ENCODE results near the gene TADA2B.

- TF ChIP-seq CTCF (IDR thresholded peaks at IDR 0.05; ENCODE audit: insufficient read depth, low read depth, low read length) (no peak), EZH2 (IDR thresholded peaks at IDR 0.05; ENCODE audit: insufficient read depth, low read length) (no peak)
These were observed 38.8 kb upstream of the TADA2B start for GRCh38 chr4:7004331-7004730.

Data from astrocyte (in vitro differentiated cells and primary cell).